Mucosa of gallbladder (tissue), 1 donor: ENCODE measurements around the gene FRMD8. TPM values are rescaled to one million over a fixed set of nuclear protein-coding genes. Genes with fewer than 3 reads are reported as not detected.
"Not testable (repeated sequence)": the region's sequence is repeated elsewhere in the genome, so short reads cannot be mapped to it uniquely, and the experiment has no call there.

Experiments used
- DNase-seq: peaks from one replicate; pipeline ENCODE4 v3.0.0-alpha.2; 2020; ENCODE audit warnings: low spot score
- total RNA-seq: library from RNA; stranded (reverse); gene quantifications from one replicate; pipeline ENCODE4 v1.2.1, GENCODE V29; 2021
- donor health status: DM: no; HTN: no; CAD: no.

The FRMD8 gene
- total RNA-seq, 1 donor from 2014 or later = 40.8 TPM

- DNase-seq = no peak
Measured at GRCh38 chr11:65435981-65436411, 49.6 kb downstream of the FRMD8 start.

- DNase-seq = no peak
Measured at GRCh38 chr11:65436412-65437032, 50.1 kb downstream of the FRMD8 start.

GRCh38 chr11:65437436-65438227, 51.2 kb downstream of the FRMD8 start:
- DNase-seq = no peak

GRCh38 chr11:65438257-65439151, 52.1 kb downstream of the FRMD8 start:
- no peak for DNase-seq

GRCh38 chr11:65439331-65440181, 53.1 kb downstream of the FRMD8 start:
- DNase-seq = no peak

GRCh38 chr11:65440831-65441499, 54.5 kb downstream of the FRMD8 start:
- no peak for DNase-seq

- DNase-seq = no peak
Measured at GRCh38 chr11:65442842-65443331, 56.5 kb downstream of the FRMD8 start.

GRCh38 chr11:65444314-65445051, 58.0 kb downstream of the FRMD8 start:
- no peak for DNase-seq

- DNase-seq = no peak
Measured at GRCh38 chr11:65445101-65445603, 58.7 kb downstream of the FRMD8 start.

- DNase-seq = no peak
Measured at GRCh38 chr11:65445604-65446445, 59.4 kb downstream of the FRMD8 start.

- no peak for DNase-seq
Measured at GRCh38 chr11:65446446-65447277, 60.2 kb downstream of the FRMD8 start.

GRCh38 chr11:65448074-65448417, 61.6 kb downstream of the FRMD8 start:
- no peak for DNase-seq

- no peak for DNase-seq
Measured at GRCh38 chr11:65448418-65449105, 62.1 kb downstream of the FRMD8 start.

- DNase-seq = not testable (repeated sequence)
Measured at GRCh38 chr11:65451301-65451700, 64.9 kb downstream of the FRMD8 start.

GRCh38 chr11:65452259-65452658, 65.8 kb downstream of the FRMD8 start:
- not testable (repeated sequence) for DNase-seq

- no peak for DNase-seq
Measured at GRCh38 chr11:65452806-65453490, 66.5 kb downstream of the FRMD8 start.

- no peak for DNase-seq
Measured at GRCh38 chr11:65454311-65454695, 67.9 kb downstream of the FRMD8 start.
